ENCODE data around the gene DDX42. TPM values are rescaled to one million over a fixed set of nuclear protein-coding genes. Genes with fewer than 3 reads are reported as not detected.
"Not testable (repeated sequence)": the region's sequence is repeated elsewhere in the genome, so short reads cannot be mapped to it uniquely, and the experiment has no call there.

Gene DDX42
- total and polyA plus RNA-seq, 2 donors: 58.9 to 92.8 TPM

DNA sequence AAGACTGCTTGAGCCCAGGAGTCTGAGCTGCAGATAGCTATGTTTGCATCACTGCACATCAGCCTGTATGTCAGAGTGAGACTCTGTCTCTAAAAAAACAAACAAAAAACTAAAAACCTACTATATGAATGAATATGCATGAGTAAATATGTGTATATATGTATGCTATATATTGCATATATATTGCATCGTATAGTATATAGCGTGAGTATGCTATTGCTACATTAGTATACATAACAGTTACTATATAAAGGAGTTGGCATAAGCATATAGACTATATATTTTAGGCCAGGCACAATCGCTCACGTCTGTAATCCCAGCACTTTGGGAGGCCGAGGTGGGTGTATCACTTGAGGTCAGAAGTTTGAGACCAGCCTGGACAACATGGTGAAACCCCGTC lies 16.1 kb downstream of the DDX42 start:
- Histone ChIP-seq H3K36me3 (ENCODE audit: control insufficient read depth in 2 of 2, insufficient read depth in 2 of 2, low read length in 1 of 2) (peaks cover 47 to 71% of the 10 kb centered on the region in 2 donors), H3K27me3 (ENCODE audit: control insufficient read depth in 2 of 2, insufficient read depth in 1 of 2, low read length in 1 of 2) (no peaks in the 10 kb centered on the region), H3K27ac (ENCODE audit: low read depth in 1 of 2, low read length in 1 of 2) (no peak overlapping the region), H3K4me3 (ENCODE audit: low read length in 2 of 2) (no peak overlapping the region), H3K9me3 (ENCODE audit: control insufficient read depth in 2 of 2, insufficient read depth in 1 of 2, low read length in 1 of 2) (no peaks in the 10 kb centered on the region), H3K4me1 (ENCODE audit: control insufficient read depth in 2 of 2, insufficient read depth in 2 of 2, low read length in 2 of 2) (no peaks in the 10 kb centered on the region)
- WGBS: over 99% methylated on average over 6 of the region's 6 CpGs
- no peak for DNase-seq (ENCODE audit: low read depth in 6 of 9, low spot score in 9 of 9)

DNA sequence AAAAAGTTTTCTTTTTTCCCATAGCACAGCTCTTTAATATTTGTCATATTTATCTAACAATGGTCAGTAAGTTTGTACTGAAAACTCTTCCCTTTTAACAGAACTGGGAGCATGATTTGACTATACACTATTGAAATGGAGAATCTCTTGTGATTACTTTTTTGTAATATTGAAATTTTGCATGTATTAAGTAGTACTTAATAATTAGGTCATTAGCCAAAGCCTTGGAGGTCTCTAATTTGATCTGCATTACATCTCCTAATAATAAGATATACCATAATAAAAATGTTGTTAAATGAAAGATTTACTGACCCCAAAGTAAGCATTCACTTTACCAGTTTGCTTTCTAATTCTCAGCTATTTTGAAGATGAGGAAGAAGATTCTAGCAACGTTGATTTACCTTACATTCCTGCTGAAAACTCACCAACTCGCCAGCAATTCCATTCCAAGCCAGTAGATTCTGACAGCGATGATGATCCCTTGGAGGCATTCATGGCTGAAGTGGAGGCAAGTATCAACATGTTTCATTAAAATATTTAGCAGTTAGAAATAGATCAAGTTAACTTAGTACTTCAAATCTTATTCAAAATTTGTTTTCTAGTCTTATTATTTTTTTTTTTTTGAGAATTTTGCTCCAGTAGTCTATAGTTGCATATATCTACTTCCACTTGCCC lies 18.2 kb downstream of the DDX42 start:
- Histone ChIP-seq H3K9me3 (ENCODE audit: control insufficient read depth in 2 of 2, insufficient read depth in 1 of 2, low read length in 1 of 2) (no peaks in the 10 kb centered on the region), H3K27me3 (ENCODE audit: control insufficient read depth in 2 of 2, insufficient read depth in 1 of 2, low read length in 1 of 2) (no peaks in the 10 kb centered on the region), H3K27ac (ENCODE audit: low read depth in 1 of 2, low read length in 1 of 2) (no peak overlapping the region), H3K4me1 (ENCODE audit: control insufficient read depth in 2 of 2, insufficient read depth in 2 of 2, low read length in 2 of 2) (no peaks in the 10 kb centered on the region), H3K36me3 (ENCODE audit: control insufficient read depth in 2 of 2, insufficient read depth in 2 of 2, low read length in 1 of 2) (peaks cover 45 to 82% of the 10 kb centered on the region in 2 donors), H3K4me3 (ENCODE audit: low read length in 2 of 2) (no peak overlapping the region)
- 95% methylated on average over 3 of the region's 3 CpGs for WGBS
- no peak for DNase-seq (ENCODE audit: low read depth in 6 of 9, low spot score in 9 of 9)

- peaks cover 39 to 86% of the 10 kb centered on the region in 2 donors for H3K36me3 ChIP-seq (ENCODE audit: control insufficient read depth in 2 of 2, insufficient read depth in 2 of 2, low read length in 1 of 2)
- not testable (repeated sequence) for H3K27me3 ChIP-seq (ENCODE audit: control insufficient read depth in 2 of 2, insufficient read depth in 1 of 2, low read length in 1 of 2); H3K4me3 ChIP-seq (ENCODE audit: low read length in 2 of 2); H3K4me1 ChIP-seq (ENCODE audit: control insufficient read depth in 2 of 2, insufficient read depth in 2 of 2, low read length in 2 of 2); H3K27ac ChIP-seq (ENCODE audit: low read depth in 1 of 2, low read length in 1 of 2); H3K9me3 ChIP-seq (ENCODE audit: control insufficient read depth in 2 of 2, insufficient read depth in 1 of 2, low read length in 1 of 2); DNase-seq (ENCODE audit: low read depth in 6 of 9, low spot score in 9 of 9)
- WGBS: 97% methylated on average over 10 of the region's 10 CpGs
Observed at GRCh38 chr17:63796375-63796774, 22.4 kb downstream of the DDX42 start.

DNA sequence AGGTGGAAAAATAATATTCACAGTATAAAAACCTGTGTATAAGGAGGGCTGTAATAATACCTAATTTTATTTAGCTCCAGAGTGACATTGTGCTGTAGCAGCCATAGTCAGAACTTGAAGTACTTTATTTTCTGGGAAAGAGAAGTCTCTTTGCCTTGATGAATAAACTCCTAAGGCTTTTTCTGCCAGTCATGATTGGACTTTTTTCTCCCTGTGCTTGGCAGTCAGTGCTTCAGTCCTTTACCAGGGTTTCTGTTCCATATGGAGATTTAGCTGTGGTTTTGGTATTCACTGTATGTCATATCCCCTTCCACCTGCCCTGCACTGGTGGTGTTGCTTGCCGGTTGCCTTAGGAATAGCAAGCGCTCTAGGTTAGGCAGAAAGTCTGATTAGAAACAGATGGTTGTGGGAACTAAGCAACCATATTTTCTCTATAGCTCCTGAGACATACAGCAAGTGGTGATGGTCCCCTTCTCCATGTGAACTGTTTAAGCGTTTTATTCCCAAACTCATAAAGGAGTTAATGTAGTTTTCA lies 24.7 kb downstream of the DDX42 start:
- Histone ChIP-seq H3K27me3 (ENCODE audit: control insufficient read depth in 2 of 2, insufficient read depth in 1 of 2, low read length in 1 of 2) (no peaks in the 10 kb centered on the region), H3K27ac (ENCODE audit: low read depth in 1 of 2, low read length in 1 of 2) (no peak overlapping the region), H3K4me3 (ENCODE audit: low read length in 2 of 2) (no peak overlapping the region), H3K4me1 (ENCODE audit: control insufficient read depth in 2 of 2, insufficient read depth in 2 of 2, low read length in 2 of 2) (no peaks in the 10 kb centered on the region), H3K36me3 (ENCODE audit: control insufficient read depth in 2 of 2, insufficient read depth in 2 of 2, low read length in 1 of 2) (peaks cover 39 to 88% of the 10 kb centered on the region in 2 donors), H3K9me3 (ENCODE audit: control insufficient read depth in 2 of 2, insufficient read depth in 1 of 2, low read length in 1 of 2) (no peaks in the 10 kb centered on the region)
- 98% methylated on average over 3 of the region's 3 CpGs for WGBS
- no peak for DNase-seq (ENCODE audit: low read depth in 6 of 9, low spot score in 9 of 9)

GRCh38 chr17:63800783-63801182 lies 26.8 kb downstream of the DDX42 start:
- WGBS: 98% methylated on average over 1 of the region's 1 CpG
- H3K36me3 ChIP-seq (ENCODE audit: control insufficient read depth in 2 of 2, insufficient read depth in 2 of 2, low read length in 1 of 2): peaks cover 36 to 91% of the 10 kb centered on the region in 2 donors
- H3K4me1 ChIP-seq (ENCODE audit: control insufficient read depth in 2 of 2, insufficient read depth in 2 of 2, low read length in 2 of 2): no peaks in the 10 kb centered on the region
- H3K27ac ChIP-seq (ENCODE audit: low read depth in 1 of 2, low read length in 1 of 2): no peak overlapping the region
- H3K4me3 ChIP-seq (ENCODE audit: low read length in 2 of 2): no peak overlapping the region
- no peaks in the 10 kb centered on the region for H3K9me3 ChIP-seq (ENCODE audit: control insufficient read depth in 2 of 2, insufficient read depth in 1 of 2, low read length in 1 of 2)
- DNase-seq (ENCODE audit: low read depth in 6 of 9, low spot score in 9 of 9): no peak
- no peaks in the 10 kb centered on the region for H3K27me3 ChIP-seq (ENCODE audit: control insufficient read depth in 2 of 2, insufficient read depth in 1 of 2, low read length in 1 of 2)

DNA sequence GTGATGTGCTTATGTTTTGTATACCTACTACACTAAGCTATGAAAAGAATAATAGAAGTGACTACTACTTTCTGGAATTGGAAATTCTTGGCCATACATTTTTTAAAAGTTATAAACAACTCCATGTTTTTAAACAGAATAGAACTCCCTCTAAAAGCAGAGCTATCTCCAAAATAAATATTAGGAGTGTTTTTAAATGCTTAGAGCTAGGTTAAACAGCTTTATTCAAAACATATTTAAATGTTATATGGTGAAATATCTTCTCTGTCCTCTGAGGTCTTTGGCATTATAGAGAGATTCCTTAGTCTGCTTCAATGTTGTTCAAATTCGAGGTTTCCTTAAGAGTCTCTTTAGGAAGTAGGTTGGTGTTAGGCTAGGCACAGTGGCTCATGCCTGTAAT lies 30.4 kb downstream of the DDX42 start:
- Histone ChIP-seq H3K4me3 (ENCODE audit: low read length in 2 of 2) (no peak overlapping the region), H3K4me1 (ENCODE audit: control insufficient read depth in 2 of 2, insufficient read depth in 2 of 2, low read length in 2 of 2) (no peaks in the 10 kb centered on the region), H3K27ac (ENCODE audit: low read depth in 1 of 2, low read length in 1 of 2) (no peak overlapping the region), H3K36me3 (ENCODE audit: control insufficient read depth in 2 of 2, insufficient read depth in 2 of 2, low read length in 1 of 2) (peaks cover 41 to 91% of the 10 kb centered on the region in 2 donors), H3K9me3 (ENCODE audit: control insufficient read depth in 2 of 2, insufficient read depth in 1 of 2, low read length in 1 of 2) (no peaks in the 10 kb centered on the region), H3K27me3 (ENCODE audit: control insufficient read depth in 2 of 2, insufficient read depth in 1 of 2, low read length in 1 of 2) (no peaks in the 10 kb centered on the region)
- WGBS: 97% methylated on average over 1 of the region's 1 CpG
- DNase-seq (ENCODE audit: low read depth in 6 of 9, low spot score in 9 of 9): no peak

DNA sequence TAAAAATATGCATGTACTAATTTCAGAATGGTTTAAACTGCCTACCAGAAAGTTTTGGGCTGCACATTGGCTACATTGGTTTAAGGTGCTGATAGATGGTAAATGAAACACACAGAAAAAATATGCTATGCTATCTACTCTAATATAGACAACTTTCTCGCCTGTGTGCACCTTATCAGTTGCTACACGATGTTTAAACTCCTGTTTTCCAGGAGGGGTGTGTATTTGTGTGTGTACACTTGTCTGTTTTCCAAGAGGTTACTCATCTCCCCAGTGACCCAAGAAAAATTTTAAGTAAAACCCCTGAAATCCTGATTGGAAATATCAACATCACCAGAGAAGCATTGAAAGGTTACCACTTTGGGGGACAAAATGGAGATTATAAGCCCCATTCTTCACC lies 31.6 kb downstream of the DDX42 start:
- DNase-seq (ENCODE audit: low read depth in 6 of 9, low spot score in 9 of 9): no peak

GRCh38 chr17:63809970-63810369 lies 36.0 kb downstream of the DDX42 start:
- Histone ChIP-seq H3K36me3 (ENCODE audit: control insufficient read depth in 2 of 2, insufficient read depth in 2 of 2, low read length in 1 of 2) (peaks cover 57 to 97% of the 10 kb centered on the region in 2 donors), H3K4me1 (ENCODE audit: control insufficient read depth in 2 of 2, insufficient read depth in 2 of 2, low read length in 2 of 2) (no peaks in the 10 kb centered on the region), H3K9me3 (ENCODE audit: control insufficient read depth in 2 of 2, insufficient read depth in 1 of 2, low read length in 1 of 2) (no peaks in the 10 kb centered on the region), H3K4me3 (ENCODE audit: low read length in 2 of 2) (no peak overlapping the region), H3K27ac (ENCODE audit: low read depth in 1 of 2, low read length in 1 of 2) (no peak overlapping the region), H3K27me3 (ENCODE audit: control insufficient read depth in 2 of 2, insufficient read depth in 1 of 2, low read length in 1 of 2) (no peaks in the 10 kb centered on the region)
- no peak for DNase-seq (ENCODE audit: low read depth in 6 of 9, low spot score in 9 of 9)
- WGBS: 96% methylated on average over 9 of the region's 9 CpGs

More for the DNA sequence above, 31.6 kb downstream of the DDX42 start:
- Histone ChIP-seq H3K4me1 (ENCODE audit: control insufficient read depth in 2 of 2, insufficient read depth in 2 of 2, low read length in 2 of 2) (no peaks in the 10 kb centered on the region), H3K27me3 (ENCODE audit: control insufficient read depth in 2 of 2, insufficient read depth in 1 of 2, low read length in 1 of 2) (no peaks in the 10 kb centered on the region), H3K4me3 (ENCODE audit: low read length in 2 of 2) (no peak overlapping the region), H3K27ac (ENCODE audit: low read depth in 1 of 2, low read length in 1 of 2) (no peak overlapping the region), H3K9me3 (ENCODE audit: control insufficient read depth in 2 of 2, insufficient read depth in 1 of 2, low read length in 1 of 2) (no peaks in the 10 kb centered on the region), H3K36me3 (ENCODE audit: control insufficient read depth in 2 of 2, insufficient read depth in 2 of 2, low read length in 1 of 2) (peaks cover 40 to 91% of the 10 kb centered on the region in 2 donors)
- over 99% methylated on average over 2 of the region's 2 CpGs for WGBS

DNA sequence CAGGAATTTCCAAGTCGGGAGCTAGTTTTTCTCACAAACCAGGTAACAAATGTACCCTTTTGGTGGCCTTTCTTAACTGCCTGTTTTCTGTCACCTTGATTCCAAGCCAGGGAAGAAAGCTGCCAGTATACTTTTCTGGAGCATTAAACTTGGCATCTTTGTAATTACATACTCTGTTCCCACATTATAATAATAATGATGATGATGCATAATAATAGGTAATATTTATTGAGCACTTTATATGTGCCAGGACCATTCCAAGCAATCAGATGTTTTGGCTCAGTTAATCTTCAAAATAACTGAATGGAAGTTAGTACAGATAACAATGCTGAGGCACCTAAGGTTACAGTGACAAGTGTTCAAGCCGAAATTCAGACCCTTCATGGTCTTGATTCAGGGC lies 42.2 kb downstream of the DDX42 start:
- no peak for DNase-seq (ENCODE audit: low read depth in 6 of 9, low spot score in 9 of 9)
- Histone ChIP-seq H3K4me1 (ENCODE audit: control insufficient read depth in 2 of 2, insufficient read depth in 2 of 2, low read length in 2 of 2) (no peaks in the 10 kb centered on the region), H3K4me3 (ENCODE audit: low read length in 2 of 2) (no peak overlapping the region), H3K27me3 (ENCODE audit: control insufficient read depth in 2 of 2, insufficient read depth in 1 of 2, low read length in 1 of 2) (no peaks in the 10 kb centered on the region), H3K9me3 (ENCODE audit: control insufficient read depth in 2 of 2, insufficient read depth in 1 of 2, low read length in 1 of 2) (no peaks in the 10 kb centered on the region), H3K27ac (ENCODE audit: low read depth in 1 of 2, low read length in 1 of 2) (no peak overlapping the region), H3K36me3 (ENCODE audit: control insufficient read depth in 2 of 2, insufficient read depth in 2 of 2, low read length in 1 of 2) (peaks cover 88 to 99% of the 10 kb centered on the region in 2 donors)
- WGBS: 98% methylated on average over 2 of the region's 2 CpGs

All from thymus (tissue), 11 donors.